Muscle layer of colon (tissue), 2 donors: ENCODE measurements around the gene CPED1.
"Not testable (repeated sequence)": the region's sequence is repeated elsewhere in the genome, so short reads cannot be mapped to it uniquely, and the experiment has no call there.

Experiments used
- H3K27ac ChIP-seq: one replicate; pipeline ENCODE4 v1.7.0; 2013; ENCODE audit warnings: low read depth, mild to moderate bottlenecking, low read length, moderate library complexity
- H3K27me3 ChIP-seq, 2 donors: one replicate each; pipeline ENCODE4 v1.7.0; 2013; ENCODE audit warnings: low read length in 2 of 2, mild to moderate bottlenecking in 2 of 2; ENCODE audit not compliant: insufficient read depth in 2 of 2, control insufficient read depth in 1 of 2
- H3K36me3 ChIP-seq: one replicate; pipeline ENCODE4 v1.7.0; 2013; ENCODE audit warnings: mild to moderate bottlenecking, low read length; ENCODE audit not compliant: insufficient read depth
- H3K4me1 ChIP-seq: one replicate; pipeline ENCODE4 v1.7.0; 2013; ENCODE audit warnings: mild to moderate bottlenecking, low read length; ENCODE audit not compliant: insufficient read depth
- H3K4me3 ChIP-seq, 2 donors: one replicate each; pipeline ENCODE4 v1.7.0; 2013; ENCODE audit warnings: low read length in 2 of 2, low read depth in 1 of 2, mild to moderate bottlenecking in 1 of 2, moderate library complexity in 1 of 2
- H3K9ac ChIP-seq: one replicate; pipeline ENCODE4 v1.7.0; 2013; ENCODE audit warnings: low read length
- H3K9me3 ChIP-seq: one replicate; pipeline ENCODE4 v1.7.0; 2013; ENCODE audit warnings: mild to moderate bottlenecking, low read length
- donor health status: abdominal sarcoma.
- donor health status: Adenocarcinoma of cecum.

The CPED1 gene

GRCh38 chr7:120983592-120983991, 4.9 kb upstream of the CPED1 start:
- H3K9ac ChIP-seq, H3K4me1 ChIP-seq, H3K27ac ChIP-seq, H3K9me3 ChIP-seq, H3K4me3 ChIP-seq, H3K27me3 ChIP-seq, H3K36me3 ChIP-seq: not testable (repeated sequence)

GRCh38 chr7:120984406-120984805, 4.1 kb upstream of the CPED1 start:
- no peak overlapping the region for H3K4me3 ChIP-seq
- no peaks in the 10 kb centered on the region for H3K9me3 ChIP-seq
- H3K9ac ChIP-seq, result no peak overlapping the region
- H3K36me3 ChIP-seq, result no peaks in the 10 kb centered on the region
- H3K27ac ChIP-seq, result no peak overlapping the region
- no peaks in the 10 kb centered on the region for H3K4me1 ChIP-seq
- H3K27me3 ChIP-seq, result no peaks in the 10 kb centered on the region

- Histone ChIP-seq H3K9ac (no peak overlapping the region), H3K9me3 (no peaks in the 10 kb centered on the region), H3K27ac (no peak overlapping the region), H3K36me3 (no peaks in the 10 kb centered on the region), H3K4me3 (no peak overlapping the region), H3K27me3 (no peaks in the 10 kb centered on the region), H3K4me1 (no peaks in the 10 kb centered on the region)
These were observed 3.3 kb upstream of the CPED1 start for GRCh38 chr7:120985130-120985758.

GRCh38 chr7:120985839-120986238, 2.7 kb upstream of the CPED1 start:
- H3K36me3 ChIP-seq, result no peaks in the 10 kb centered on the region
- no peak overlapping the region for H3K4me3 ChIP-seq
- no peaks in the 10 kb centered on the region for H3K27me3 ChIP-seq
- no peaks in the 10 kb centered on the region for H3K9me3 ChIP-seq
- H3K4me1 ChIP-seq, result no peaks in the 10 kb centered on the region
- no peak overlapping the region for H3K27ac ChIP-seq
- no peak overlapping the region for H3K9ac ChIP-seq

GRCh38 chr7:120986650-120987049, 1.9 kb upstream of the CPED1 start:
- H3K4me1 ChIP-seq, result no peaks in the 10 kb centered on the region
- no peaks in the 10 kb centered on the region for H3K27me3 ChIP-seq
- H3K9ac ChIP-seq, result no peak overlapping the region
- no peaks in the 10 kb centered on the region for H3K9me3 ChIP-seq
- H3K4me3 ChIP-seq, result no peak overlapping the region
- no peaks in the 10 kb centered on the region for H3K36me3 ChIP-seq
- H3K27ac ChIP-seq, result no peak overlapping the region

- peaks cover 5% of the 10 kb centered on the region for H3K4me1 ChIP-seq
- H3K4me3 ChIP-seq, result no peak overlapping the region
- no peaks in the 10 kb centered on the region for H3K9me3 ChIP-seq
- no peak overlapping the region for H3K9ac ChIP-seq
- H3K27me3 ChIP-seq, result no peaks in the 10 kb centered on the region
- no peaks in the 10 kb centered on the region for H3K36me3 ChIP-seq
- peak overlapping the region; percentile 94 for H3K27ac ChIP-seq
These were observed 1.2 kb upstream of the CPED1 start for GRCh38 chr7:120987280-120987679.

- Histone ChIP-seq H3K9ac (peak overlapping the region; percentile 97), H3K4me1 (peaks cover 10% of the 10 kb centered on the region), H3K9me3 (no peaks in the 10 kb centered on the region), H3K27me3 (no peaks in the 10 kb centered on the region), H3K36me3 (no peaks in the 10 kb centered on the region), H3K27ac (peak overlapping the region; percentile 94), H3K4me3 (peak overlapping the region; percentile 62 to 89)
These were observed 574 bp upstream of the CPED1 start for GRCh38 chr7:120987683-120988590.

GRCh38 chr7:120989257-120990220, 1.0 kb downstream of the CPED1 start:
- H3K9me3 ChIP-seq, result no peaks in the 10 kb centered on the region
- peaks cover 21% of the 10 kb centered on the region for H3K4me1 ChIP-seq
- H3K27me3 ChIP-seq, result no peaks in the 10 kb centered on the region
- H3K27ac ChIP-seq, result peak overlapping the region; percentile 94
- H3K36me3 ChIP-seq, result no peaks in the 10 kb centered on the region
- H3K4me3 ChIP-seq, result peak overlapping the region; percentile 62 to 89
- peak overlapping the region; percentile 97 for H3K9ac ChIP-seq

GRCh38 chr7:120990468-120991118, 2.1 kb downstream of the CPED1 start:
- Histone ChIP-seq H3K36me3 (no peaks in the 10 kb centered on the region), H3K4me3 (peak overlapping the region; percentile 62 to 89), H3K27me3 (no peaks in the 10 kb centered on the region), H3K9me3 (no peaks in the 10 kb centered on the region), H3K9ac (peak overlapping the region; percentile 97), H3K4me1 (peaks cover 21% of the 10 kb centered on the region), H3K27ac (peak overlapping the region; percentile 94)

- H3K4me1 ChIP-seq, result peaks cover 21% of the 10 kb centered on the region
- no peaks in the 10 kb centered on the region for H3K9me3 ChIP-seq
- H3K27me3 ChIP-seq, result no peaks in the 10 kb centered on the region
- H3K4me3 ChIP-seq, result peak overlapping the region; percentile 62 to 89
- no peaks in the 10 kb centered on the region for H3K36me3 ChIP-seq
- H3K27ac ChIP-seq, result peak overlapping the region; percentile 94
- H3K9ac ChIP-seq, result peak overlapping the region; percentile 97
These were observed 2.6 kb downstream of the CPED1 start for GRCh38 chr7:120991161-120991560.
